OCI-LY1 (cell line): ENCODE measurements around the gene NME9.

Experiments used
- H2AFZ ChIP-seq: fragments of 200-600 bp; sonication (generic), shearing (Covaris generic); 2 replicates; pipeline ENCODE4 v1.6.0; 2014; ENCODE audit warnings: antibody characterized with exemption, mild to moderate bottlenecking, low read length
- H3F3A ChIP-seq: fragments of 200-600 bp; sonication (generic), shearing (Covaris generic); 2 replicates; pipeline ENCODE4 v1.6.0; 2014; ENCODE audit warnings: mild to moderate bottlenecking, antibody characterized with exemption, low read length, moderate library complexity; ENCODE audit not compliant: insufficient read depth
- H3K27ac ChIP-seq: fragments of 200-600 bp; sonication (generic); 2 replicates; pipeline ENCODE4 v1.5.1; 2014; ENCODE audit warnings: low read length, mixed run types, mild to moderate bottlenecking, low read depth; ENCODE audit not compliant: poor library complexity, severe bottlenecking
- H3K27me3 ChIP-seq: fragments of 200-600 bp; sonication (generic); 2 replicates; pipeline ENCODE4 v1.6.0; 2014; ENCODE audit warnings: antibody characterized with exemption, mild to moderate bottlenecking, low read length, moderate library complexity; ENCODE audit not compliant: insufficient read depth
- H3K36me3 ChIP-seq: fragments of 200-600 bp; sonication (generic); 2 replicates; pipeline ENCODE4 v1.6.1; 2014; ENCODE audit warnings: mild to moderate bottlenecking, antibody characterized with exemption, low read length, moderate library complexity, mixed read lengths; ENCODE audit not compliant: insufficient read depth
- H3K4me1 ChIP-seq: fragments of 200-600 bp; sonication (generic); 2 replicates; pipeline ENCODE4 v1.5.1; 2014; ENCODE audit warnings: mild to moderate bottlenecking, low read length, moderate library complexity; ENCODE audit not compliant: insufficient read depth, severe bottlenecking
- H3K4me2 ChIP-seq: fragments of 200-600 bp; sonication (generic), shearing (Covaris generic); 2 replicates; pipeline ENCODE4 v1.6.1; 2014; ENCODE audit warnings: low read length
- H3K4me3 ChIP-seq: fragments of 200-600 bp; sonication (generic); 2 replicates; pipeline ENCODE4 v1.5.1; 2014; ENCODE audit warnings: low read length, low read depth, mild to moderate bottlenecking, mixed read lengths; ENCODE audit not compliant: poor library complexity, severe bottlenecking
- H3K79me2 ChIP-seq: fragments of 200-600 bp; shearing (Covaris generic); 2 replicates; pipeline ENCODE4 v1.6.1; 2016; ENCODE audit warnings: mixed run types, low read length, mixed read lengths; ENCODE audit not compliant: insufficient read depth
- H3K9ac ChIP-seq: fragments of 200-600 bp; sonication (generic), shearing (Covaris generic); 2 replicates; pipeline ENCODE4 v1.6.1; 2014; ENCODE audit warnings: mild to moderate bottlenecking, low read length, mixed read lengths
- H3K9me2 ChIP-seq: fragments of 200-600 bp; sonication (generic), shearing (Covaris generic); 2 replicates; pipeline ENCODE4 v1.6.1; 2014; ENCODE audit warnings: low read depth, mild to moderate bottlenecking, low read length, mixed read lengths
- H3K9me3 ChIP-seq: fragments of 200-600 bp; shearing (Covaris generic); 2 replicates; pipeline ENCODE4 v1.6.1; 2014; ENCODE audit warnings: low read length, mixed read lengths
- H4K20me1 ChIP-seq: fragments of 200-600 bp; sonication (generic), shearing (Covaris generic); 2 replicates; pipeline ENCODE4 v1.6.0; 2016; ENCODE audit warnings: mild to moderate bottlenecking, low read length; ENCODE audit not compliant: insufficient read depth
- EZH2 ChIP-seq: fragments of 200-600 bp; sonication (generic), shearing (Covaris generic); IDR thresholded peaks from 2 replicates; pipeline ENCODE4 v1.8.0; 2017; ENCODE audit warnings: borderline replicate concordance, mixed run types, mild to moderate bottlenecking, antibody characterized with exemption, low read length, moderate library complexity, mixed read lengths
- TF ChIP-seq, protein P1 (sequence below): fragments of 200-600 bp; sonication (generic), shearing (Covaris generic); IDR thresholded peaks from 2 replicates; pipeline ENCODE4 v1.5.1; 2017; ENCODE audit warnings: mild to moderate bottlenecking, antibody characterized with exemption, low read length, moderate library complexity, mixed read lengths

NME9 gene

DNA sequence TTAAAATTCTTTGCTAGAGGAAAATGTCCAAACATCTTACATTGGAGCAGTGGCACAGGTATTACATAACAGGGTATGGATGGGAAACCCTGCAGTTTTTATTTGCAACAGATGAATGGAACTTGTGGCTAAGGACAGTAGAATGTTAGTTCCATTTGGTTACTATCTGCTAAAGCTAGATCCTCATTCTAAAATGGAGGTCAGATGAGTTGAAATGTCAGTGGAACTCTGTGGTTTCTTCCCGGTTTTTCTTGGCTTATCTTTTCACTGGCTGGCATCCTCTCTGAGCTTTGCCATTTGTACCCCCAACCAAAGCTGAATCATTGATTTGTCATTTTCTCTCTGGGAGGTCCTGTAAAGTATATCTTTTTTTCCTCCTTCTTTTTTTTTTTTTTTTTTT lies 73.6 kb downstream of the NME9 start:
- Histone ChIP-seq H2AFZ (no peak overlapping the region), H3K79me2 (no peaks in the 10 kb centered on the region), H3K4me1 (no peaks in the 10 kb centered on the region), H3K27ac (no peak overlapping the region), H3F3A (no peaks in the 10 kb centered on the region), H3K36me3 (peaks cover 4% of the 10 kb centered on the region; the same call in 1 of the 2 replicates), H3K4me3 (no peak overlapping the region), H3K4me2 (no peak overlapping the region), H3K9me2 (no peaks in the 10 kb centered on the region), H3K9me3 (no peaks in the 10 kb centered on the region), H3K27me3 (no peaks in the 10 kb centered on the region), H3K9ac (no peak overlapping the region), H4K20me1 (no peaks in the 10 kb centered on the region)
- no peak for TF ChIP-seq EZH2
- TF ChIP-seq, protein P1, sequence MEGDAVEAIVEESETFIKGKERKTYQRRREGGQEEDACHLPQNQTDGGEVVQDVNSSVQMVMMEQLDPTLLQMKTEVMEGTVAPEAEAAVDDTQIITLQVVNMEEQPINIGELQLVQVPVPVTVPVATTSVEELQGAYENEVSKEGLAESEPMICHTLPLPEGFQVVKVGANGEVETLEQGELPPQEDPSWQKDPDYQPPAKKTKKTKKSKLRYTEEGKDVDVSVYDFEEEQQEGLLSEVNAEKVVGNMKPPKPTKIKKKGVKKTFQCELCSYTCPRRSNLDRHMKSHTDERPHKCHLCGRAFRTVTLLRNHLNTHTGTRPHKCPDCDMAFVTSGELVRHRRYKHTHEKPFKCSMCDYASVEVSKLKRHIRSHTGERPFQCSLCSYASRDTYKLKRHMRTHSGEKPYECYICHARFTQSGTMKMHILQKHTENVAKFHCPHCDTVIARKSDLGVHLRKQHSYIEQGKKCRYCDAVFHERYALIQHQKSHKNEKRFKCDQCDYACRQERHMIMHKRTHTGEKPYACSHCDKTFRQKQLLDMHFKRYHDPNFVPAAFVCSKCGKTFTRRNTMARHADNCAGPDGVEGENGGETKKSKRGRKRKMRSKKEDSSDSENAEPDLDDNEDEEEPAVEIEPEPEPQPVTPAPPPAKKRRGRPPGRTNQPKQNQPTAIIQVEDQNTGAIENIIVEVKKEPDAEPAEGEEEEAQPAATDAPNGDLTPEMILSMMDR: no peak

DNA sequence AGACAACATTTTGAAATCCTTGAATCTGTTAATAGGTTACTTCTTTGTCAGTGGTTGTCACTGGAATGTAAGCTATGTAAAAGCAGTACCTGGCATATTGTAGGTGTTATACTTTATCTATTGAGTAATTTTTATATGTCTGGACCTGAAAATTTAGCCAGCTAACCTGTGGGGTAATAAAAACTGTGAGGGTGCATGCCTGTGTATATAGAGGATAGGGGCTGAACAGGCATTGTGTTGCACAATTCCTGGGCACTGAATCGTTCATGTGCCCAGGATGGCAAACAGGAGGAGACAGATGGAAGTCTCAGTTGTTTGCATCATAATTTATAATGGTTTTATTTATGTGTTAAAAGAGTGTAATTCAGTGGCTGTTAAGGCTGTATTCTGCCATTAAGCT lies 75.4 kb downstream of the NME9 start:
- no peaks in the 10 kb centered on the region for H3K4me1 ChIP-seq
- no peak overlapping the region for H2AFZ ChIP-seq
- no peak for TF ChIP-seq EZH2
- TF ChIP-seq, protein P1: no peak

DNA sequence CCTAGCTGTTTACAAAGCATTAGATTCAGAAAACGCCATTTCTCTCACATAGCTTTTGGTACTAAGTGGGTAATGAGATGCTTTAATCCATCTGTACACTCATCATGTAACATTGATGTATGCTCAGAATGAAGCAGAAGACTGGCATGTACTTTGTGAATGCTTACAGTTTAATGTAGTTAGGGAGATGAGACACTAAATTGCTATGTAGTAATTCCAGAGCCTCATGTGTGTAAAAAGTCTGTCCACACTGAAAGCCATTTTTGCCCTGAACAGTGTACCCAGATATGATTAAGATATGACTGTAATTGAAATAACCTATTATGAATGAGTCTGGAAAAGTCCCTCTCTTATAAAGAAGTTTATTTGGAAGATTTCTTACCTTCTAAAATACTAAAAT lies 76.0 kb downstream of the NME9 start:
- Histone ChIP-seq H3K4me2 (no peak overlapping the region), H3K9ac (no peak overlapping the region), H3K9me3 (no peaks in the 10 kb centered on the region), H3K4me3 (no peak overlapping the region), H2AFZ (no peak overlapping the region), H3K4me1 (no peaks in the 10 kb centered on the region), H3F3A (no peaks in the 10 kb centered on the region), H3K79me2 (no peaks in the 10 kb centered on the region), H4K20me1 (no peaks in the 10 kb centered on the region), H3K9me2 (no peaks in the 10 kb centered on the region), H3K36me3 (peaks cover 13% of the 10 kb centered on the region), H3K27ac (no peak overlapping the region), H3K27me3 (no peaks in the 10 kb centered on the region)
- TF ChIP-seq EZH2: no peak
- TF ChIP-seq, protein P1: no peak

More for the DNA sequence above, 75.4 kb downstream of the NME9 start:
- Histone ChIP-seq H3K9me2 (no peaks in the 10 kb centered on the region), H3K4me2 (no peak overlapping the region), H4K20me1 (no peaks in the 10 kb centered on the region), H3K79me2 (no peaks in the 10 kb centered on the region), H3K9ac (no peak overlapping the region), H3K4me3 (no peak overlapping the region), H3K27me3 (no peaks in the 10 kb centered on the region), H3K36me3 (peaks cover 7% of the 10 kb centered on the region; the same call in 1 of the 2 replicates), H3K9me3 (no peaks in the 10 kb centered on the region), H3K27ac (no peak overlapping the region), H3F3A (no peaks in the 10 kb centered on the region)
